Stimulated activated CD8-positive, alpha-beta memory T cell treated with anti-CD3 and anti-CD28 coated beads, Interleukin-7, amount 100 ng/mL, for 4 hours (primary cell): ENCODE measurements around the gene BRD1.

Experiments
- DNase-seq, 2 donors: peaks; one replicate each; pipeline ENCODE4 v3.0.0-alpha.2; 2020; ENCODE audit warnings: low read depth in 2 of 2

Gene BRD1

GRCh38 chr22:49728570-49729271, 99.0 kb downstream of the BRD1 start:
- DNase-seq: no peak

GRCh38 chr22:49727881-49728569, 99.6 kb downstream of the BRD1 start:
- no peak for DNase-seq

GRCh38 chr22:49727191-49727880, 100.3 kb downstream of the BRD1 start:
- DNase-seq: no peak

GRCh38 chr22:49726701-49727101, 101.0 kb downstream of the BRD1 start:
- DNase-seq: no peak

GRCh38 chr22:49726022-49726681, 101.5 kb downstream of the BRD1 start:
- no peak for DNase-seq

- no peak for DNase-seq
Measured at GRCh38 chr22:49725516-49725915, 102.2 kb downstream of the BRD1 start.

- DNase-seq: peak; percentile 36 to 38
Measured at GRCh38 chr22:49724893-49725489, 102.7 kb downstream of the BRD1 start.

- no peak for DNase-seq
Measured at GRCh38 chr22:49724030-49724892, 103.4 kb downstream of the BRD1 start.

GRCh38 chr22:49723478-49724029, 104.1 kb downstream of the BRD1 start:
- DNase-seq: no peak
